HG03039 (cell line): ENCODE data around the gene HAX1.
"Not testable (repeated sequence)": the region's sequence is repeated elsewhere in the genome, so short reads cannot be mapped to it uniquely, and the experiment has no call there.

Experiments
- ATAC-seq: cut with Tn5 transposase; IDR thresholded peaks from one replicate; pipeline ENCODE4 v1.9.1; 2021; ENCODE audit warnings: mild to moderate bottlenecking, moderate library complexity; ENCODE audit not compliant: unreplicated experiment

The HAX1 gene

GRCh38 chr1:154272217-154272998 lies at the start of gene HAX1:
HAX1 (plus strand) TSS chr1:154272629; CDS start chr1:154272724, 95 bp downstream.
- peak; percentile 78 for ATAC-seq

DNA sequence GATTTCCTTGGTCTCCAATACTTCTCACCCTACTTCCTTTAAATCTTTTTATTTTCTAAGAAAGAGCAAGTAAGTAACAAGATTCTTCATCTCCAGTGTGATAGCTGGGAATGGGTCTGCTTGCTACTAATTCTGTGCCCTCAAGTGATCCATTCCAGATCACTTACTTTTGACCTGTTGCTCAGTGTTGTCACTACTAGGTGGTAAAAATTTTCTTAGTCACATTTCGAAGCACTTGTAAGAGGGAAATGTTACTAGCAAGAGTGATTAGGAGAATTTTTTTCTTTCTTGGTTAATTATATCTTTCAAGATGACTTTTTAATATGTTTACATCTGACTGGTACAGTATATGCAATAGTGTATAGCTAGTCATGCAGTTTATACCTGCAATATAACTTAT lies 49.5 kb upstream of the HAX1 start:
- ATAC-seq, result no peak

DNA sequence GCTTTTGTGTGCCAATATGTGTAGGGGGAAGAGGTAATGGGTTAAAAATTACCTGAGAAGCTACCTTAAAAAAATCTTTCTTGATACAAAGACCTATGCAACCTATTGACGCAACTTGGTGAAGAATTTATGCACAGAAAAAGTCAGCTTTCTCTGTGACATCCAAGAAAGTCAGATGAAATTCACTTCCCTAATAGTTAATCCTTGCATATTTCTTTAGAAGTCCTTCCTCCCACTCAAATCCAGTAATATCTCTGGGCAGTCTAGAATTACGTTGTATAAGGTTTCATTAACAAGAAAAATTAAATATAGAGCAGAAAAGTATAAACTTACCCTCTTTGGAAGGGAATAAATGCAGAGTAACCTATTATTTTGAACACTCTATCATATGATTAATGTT lies 48.8 kb upstream of the HAX1 start:
- ATAC-seq, result no peak

DNA sequence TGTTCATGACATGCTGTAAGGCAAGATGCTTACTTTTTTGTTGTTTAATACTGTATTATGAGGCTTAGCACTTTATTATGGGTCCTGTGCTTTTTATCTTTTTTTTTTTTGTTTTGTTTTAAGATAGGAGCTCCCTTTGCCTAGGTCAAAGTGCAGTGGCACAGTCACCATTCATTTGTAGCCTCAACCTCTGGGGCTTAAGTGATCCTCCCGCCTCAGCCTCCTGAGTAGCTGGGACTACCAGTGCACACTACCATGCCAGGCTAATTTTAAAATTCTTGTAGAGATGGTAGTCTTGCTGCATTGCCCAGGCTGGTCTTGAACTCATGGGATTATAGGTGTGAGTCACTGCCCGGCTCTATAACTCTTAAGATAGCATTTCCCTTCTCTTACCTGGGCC lies 47.1 kb upstream of the HAX1 start:
- ATAC-seq, result no peak

DNA sequence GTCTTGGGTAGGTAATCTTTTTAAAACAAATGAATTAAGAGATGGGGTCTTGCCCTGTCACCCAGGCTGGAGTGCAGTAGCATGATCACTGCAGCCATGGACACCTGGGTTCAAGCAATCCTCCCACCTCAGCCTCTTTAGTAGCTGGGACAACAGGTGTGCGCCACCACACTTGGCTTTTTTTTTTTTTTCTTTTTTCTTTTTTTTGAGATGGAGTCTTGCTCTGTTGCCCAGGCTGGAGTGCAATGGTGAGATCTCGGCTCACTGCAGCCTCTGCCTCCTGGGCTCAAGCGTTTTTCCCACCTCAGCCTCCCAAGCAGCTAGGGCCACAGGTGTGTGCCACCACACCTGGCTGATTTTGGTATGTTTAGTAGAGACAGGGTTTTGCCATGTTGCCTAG lies 41.3 kb upstream of the HAX1 start:
- not testable (repeated sequence) for ATAC-seq

GRCh38 chr1:154233127-154233526 lies 39.3 kb upstream of the HAX1 start:
- not testable (repeated sequence) for ATAC-seq

- no peak for ATAC-seq
These were observed 35.6 kb upstream of the HAX1 start for GRCh38 chr1:154236855-154237254.

DNA sequence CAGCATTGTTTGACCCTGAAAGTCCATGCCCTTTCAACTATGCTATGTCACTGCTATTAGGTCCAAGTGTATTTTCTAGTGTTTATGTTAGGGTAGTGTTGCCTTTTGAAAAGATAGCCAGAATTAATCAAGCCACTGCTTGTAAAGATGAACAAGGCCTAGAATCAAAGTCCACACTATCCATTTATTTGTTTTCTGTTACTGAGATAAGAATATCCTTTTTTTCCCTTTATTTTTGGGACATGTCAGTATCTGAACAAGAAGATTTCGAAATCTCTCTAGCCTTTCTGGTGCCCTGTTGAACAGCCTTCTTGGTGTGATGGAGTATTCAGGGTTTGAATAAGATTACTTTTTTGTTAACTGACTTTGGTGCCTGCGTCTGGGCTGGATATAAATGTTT lies 35.0 kb upstream of the HAX1 start:
- ATAC-seq, result no peak

DNA sequence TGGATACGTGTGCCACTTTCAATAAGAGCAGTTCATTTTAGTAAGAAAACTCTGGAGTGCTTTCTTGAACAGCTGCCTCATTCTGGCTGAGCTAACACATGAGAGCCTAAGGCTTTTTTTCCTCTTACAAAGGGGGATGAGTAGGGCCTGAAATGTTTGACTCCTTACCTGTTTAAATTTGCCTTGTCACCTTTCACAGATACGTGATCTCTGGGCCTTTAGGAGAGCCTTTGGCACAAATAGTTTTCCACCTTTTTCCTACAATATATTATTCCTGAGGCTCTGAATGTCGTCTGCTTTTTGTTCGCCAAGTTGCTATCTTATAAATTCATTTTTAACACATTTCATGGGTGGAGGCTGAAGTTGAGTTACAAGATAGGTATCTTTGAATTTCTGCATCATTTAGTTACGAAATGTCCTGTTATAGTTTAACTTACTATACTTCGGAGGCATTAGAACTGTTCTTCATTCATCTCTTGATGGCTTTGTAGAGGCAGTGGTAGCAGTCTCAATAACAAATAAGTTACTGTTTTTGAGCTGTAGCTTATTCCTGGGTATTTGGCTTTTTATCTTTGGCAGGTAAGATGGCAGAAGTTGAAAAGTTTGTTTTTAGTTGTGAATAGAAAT lies 34.4 kb upstream of the HAX1 start:
- ATAC-seq, result no peak

DNA sequence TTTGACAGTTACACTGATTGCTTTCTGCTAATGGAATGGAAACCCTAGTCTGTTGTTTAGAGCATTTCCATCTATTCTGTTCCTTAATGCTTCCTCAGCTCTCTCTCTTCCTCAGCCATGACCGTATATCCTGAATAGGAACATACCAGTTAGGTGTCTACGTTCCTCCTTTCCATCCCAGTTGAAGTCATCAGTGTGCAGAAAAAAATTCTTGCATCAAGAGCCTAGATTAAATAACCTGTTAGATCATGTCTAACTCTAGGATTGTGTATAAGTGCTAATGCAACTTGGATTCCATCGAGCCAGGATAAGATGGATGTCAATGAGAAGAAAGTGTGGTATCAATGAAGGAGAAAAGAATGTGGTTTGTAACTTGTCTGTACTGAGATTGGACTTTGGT lies 32.9 kb upstream of the HAX1 start:
- no peak for ATAC-seq

DNA sequence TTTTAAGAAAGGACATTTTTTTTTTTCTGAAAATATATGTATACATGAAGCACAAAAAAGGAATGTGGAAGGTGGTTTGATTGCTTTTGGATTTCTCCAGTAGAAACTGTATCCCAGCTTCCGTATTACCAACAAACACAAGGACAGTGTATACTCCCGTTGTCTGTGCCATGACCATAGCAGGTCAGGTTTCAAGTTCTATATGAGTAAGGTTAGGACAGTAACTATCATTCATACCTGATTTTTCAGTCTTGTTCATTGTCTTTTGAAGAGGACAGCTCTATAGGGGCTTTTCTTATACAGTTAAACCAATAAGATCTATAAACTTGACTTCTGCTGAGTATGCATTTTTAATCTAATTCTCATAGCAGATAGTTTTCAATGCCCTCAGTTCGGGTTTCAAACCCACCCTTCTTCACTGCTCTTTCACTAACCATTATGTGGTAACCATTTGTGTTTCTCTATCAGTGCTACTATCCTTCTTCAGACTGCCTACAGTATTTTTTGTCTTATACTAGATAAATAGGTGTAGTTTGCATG lies 32.1 kb upstream of the HAX1 start:
- no peak for ATAC-seq

DNA sequence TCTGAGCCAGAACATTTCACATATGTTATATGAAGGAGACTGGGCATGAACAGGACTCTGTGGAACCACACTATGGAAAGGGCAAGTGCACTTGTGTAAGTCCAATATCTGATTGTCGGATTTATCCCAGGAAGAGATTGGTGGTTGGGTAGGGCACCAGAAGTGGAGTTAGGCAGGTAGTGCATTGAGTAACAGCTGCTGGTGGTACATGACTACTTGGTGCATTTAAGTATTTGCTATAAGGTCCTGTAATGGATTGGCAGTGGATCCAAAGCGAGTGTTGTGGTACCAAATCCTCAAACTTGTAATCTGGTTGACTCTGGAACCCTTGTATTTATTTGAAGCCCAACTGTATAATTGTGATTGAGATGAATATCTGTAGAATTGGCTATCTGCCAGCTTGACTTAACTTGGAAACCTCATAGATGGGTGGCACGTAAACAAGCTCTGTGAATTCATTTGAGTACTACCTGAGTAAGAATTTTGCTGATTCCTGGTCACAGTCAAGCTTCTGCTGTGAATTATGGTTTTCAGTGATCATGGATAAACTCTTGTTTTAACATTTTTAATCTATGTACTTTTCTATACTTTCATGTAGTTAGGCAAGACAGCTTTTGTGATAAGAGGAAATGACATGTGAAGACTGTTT lies 30.6 kb upstream of the HAX1 start:
- ATAC-seq, result no peak

DNA sequence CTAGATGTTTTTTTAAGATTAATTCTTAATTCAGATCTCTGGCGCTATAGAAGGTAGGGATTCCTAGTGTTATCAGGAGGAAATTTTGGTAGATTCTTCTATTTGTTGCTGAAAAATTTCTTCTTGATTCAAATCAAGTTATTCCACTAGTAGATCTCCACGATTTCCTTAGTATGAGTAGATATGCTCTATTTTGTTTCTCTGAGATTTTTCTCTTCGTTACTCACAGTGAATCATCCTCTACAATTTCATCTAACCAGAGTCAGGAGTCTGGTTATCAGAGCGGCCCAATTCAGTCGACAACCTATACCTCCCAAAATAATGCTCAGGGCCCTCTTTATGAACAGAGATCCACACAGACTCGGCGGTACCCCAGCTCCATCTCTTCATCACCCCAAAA lies 18.8 kb upstream of the HAX1 start:
- ATAC-seq, result no peak

DNA sequence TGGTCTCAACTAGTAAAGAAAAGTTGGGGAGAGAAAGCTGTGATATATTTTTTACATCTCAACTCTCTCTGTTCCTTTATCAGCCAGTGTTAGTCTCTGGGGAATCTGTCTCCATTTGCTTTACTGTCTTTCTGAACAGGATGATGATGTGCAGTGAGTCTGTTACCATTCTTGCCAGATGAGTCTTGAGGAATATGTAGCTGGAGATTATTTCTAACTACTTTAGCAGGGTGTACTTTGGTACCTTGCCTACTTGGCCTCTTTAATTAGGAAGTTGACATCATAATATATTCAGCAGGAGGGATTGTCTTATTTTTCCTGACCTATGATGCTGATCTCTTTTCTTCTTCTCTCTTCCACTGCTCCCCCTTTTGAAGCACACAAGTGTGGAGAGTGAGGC lies 15.7 kb upstream of the HAX1 start:
- ATAC-seq, result no peak

- ATAC-seq, result no peak
These were observed 13.6 kb upstream of the HAX1 start for GRCh38 chr1:154258784-154259183.

- no peak for ATAC-seq
These were observed 12.3 kb upstream of the HAX1 start for GRCh38 chr1:154260127-154260526.

DNA sequence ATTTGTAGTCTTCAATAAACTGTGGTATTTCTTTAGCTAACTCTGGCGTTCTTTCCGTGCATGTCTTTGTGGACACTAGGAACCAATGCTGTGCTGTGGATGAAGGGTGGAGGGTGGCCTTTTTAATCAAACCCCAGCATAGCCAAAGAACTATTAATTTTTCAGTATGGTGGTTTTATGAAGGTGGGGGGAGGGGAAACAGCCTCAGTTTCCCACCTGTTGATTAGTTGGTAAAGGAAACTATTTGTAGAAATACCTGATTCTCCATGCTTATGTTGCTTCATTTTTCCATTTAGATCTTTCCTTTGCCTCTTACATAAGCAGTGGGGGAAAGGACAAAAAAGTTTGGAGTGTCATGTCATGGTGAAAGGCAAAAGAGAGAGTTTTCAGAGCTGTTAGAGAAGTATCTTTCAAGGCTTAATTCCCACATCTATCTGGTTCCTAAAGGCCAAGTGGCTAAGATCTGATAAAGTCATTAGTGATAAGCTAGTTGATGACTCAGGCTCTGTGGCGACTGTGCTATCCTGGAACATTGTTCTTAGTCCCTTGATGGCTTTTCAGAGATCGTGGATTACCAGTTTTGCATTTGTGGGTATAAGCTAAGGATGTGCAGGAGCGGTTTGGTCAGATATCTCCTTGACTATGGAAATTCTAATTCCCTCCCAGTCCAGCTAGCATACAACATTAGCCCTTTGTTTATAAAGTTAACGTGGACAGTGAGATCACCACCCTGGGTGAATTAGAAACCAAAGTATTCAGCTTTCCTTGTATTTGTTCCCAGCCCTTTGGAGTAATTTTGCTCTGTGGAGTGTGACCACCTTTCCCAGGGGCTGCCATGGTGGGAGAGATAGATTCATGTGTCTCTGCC lies 8.7 kb upstream of the HAX1 start:
- no peak for ATAC-seq

DNA sequence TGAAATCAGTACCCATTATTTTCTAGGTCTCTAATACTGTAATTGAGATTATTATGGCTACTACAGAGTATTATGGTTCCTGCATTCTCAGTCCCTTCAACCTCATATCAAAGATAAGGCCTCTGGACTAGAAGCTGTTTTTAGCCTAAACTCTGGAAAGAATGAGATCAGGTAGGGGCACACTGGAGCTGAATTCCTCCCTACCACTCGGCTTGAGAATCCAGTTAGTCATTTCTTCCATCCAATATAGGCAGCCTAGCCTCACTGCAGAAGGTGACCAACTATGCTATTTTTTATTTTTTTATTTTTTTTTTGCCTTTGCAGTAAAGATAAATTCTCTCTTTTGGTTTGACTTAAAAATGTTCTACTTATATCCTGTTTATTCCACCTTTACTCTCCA lies 8.0 kb upstream of the HAX1 start:
- no peak for ATAC-seq

DNA sequence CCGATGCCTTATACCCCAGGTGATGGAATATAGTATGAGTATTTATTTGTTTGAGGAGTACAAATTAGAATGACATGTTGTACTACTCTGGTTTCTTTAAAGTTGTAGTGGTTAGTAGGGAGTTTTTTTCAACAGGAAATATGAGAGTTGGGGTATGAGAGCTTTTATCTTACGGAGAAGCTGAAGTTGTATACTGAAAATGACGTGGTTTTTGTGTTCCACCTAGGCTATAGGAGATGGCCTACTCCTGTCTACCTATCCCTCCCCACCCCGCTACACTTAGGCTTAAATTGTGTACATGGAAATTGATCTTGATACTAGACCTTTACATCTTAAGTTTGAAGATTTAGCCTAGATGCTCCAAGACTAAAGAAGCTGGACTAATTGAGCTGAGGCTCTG lies 6.8 kb upstream of the HAX1 start:
- no peak for ATAC-seq

GRCh38 chr1:154270833-154271232 lies 1.6 kb upstream of the HAX1 start:
- no peak for ATAC-seq

- ATAC-seq, result no peak
These were observed 652 bp downstream of the HAX1 start for GRCh38 chr1:154272999-154273563.
